T-helper 2 cell treated with Interferon-gamma antibody and Interleukin-4, amounts not matched to agents 5 μg/mL and 100 μg/mL, for 36 hours (primary cell): ENCODE measurements around the gene STAU1.
"Not testable (repeated sequence)": the region's sequence is repeated elsewhere in the genome, so short reads cannot be mapped to it uniquely, and the experiment has no call there.

Source experiments
- DNase-seq: peaks from one replicate; pipeline ENCODE4 v3.0.0; 2021; ENCODE audit warnings: low spot score
- H3K27ac Mint-ChIP-seq: one replicate; pipeline ENCODE4 v1.8.0; 2021; ENCODE audit warnings: mild to moderate bottlenecking, mixed read lengths
- H3K27me3 Mint-ChIP-seq: one replicate; pipeline ENCODE4 v1.8.0; 2021; ENCODE audit warnings: low read depth, mixed read lengths
- H3K36me3 Mint-ChIP-seq: one replicate; pipeline ENCODE4 v1.8.0; 2021; ENCODE audit warnings: low read depth, mixed read lengths
- H3K4me1 Mint-ChIP-seq: one replicate; pipeline ENCODE4 v1.8.0; 2021; ENCODE audit warnings: low read depth, mixed read lengths
- H3K4me3 Mint-ChIP-seq: one replicate; pipeline ENCODE4 v1.8.0; 2022; ENCODE audit warnings: mild to moderate bottlenecking, moderate library complexity, mixed read lengths
- H3K9me3 Mint-ChIP-seq: one replicate; pipeline ENCODE4 v1.8.0; 2021; ENCODE audit warnings: mixed read lengths

The STAU1 gene

DNA sequence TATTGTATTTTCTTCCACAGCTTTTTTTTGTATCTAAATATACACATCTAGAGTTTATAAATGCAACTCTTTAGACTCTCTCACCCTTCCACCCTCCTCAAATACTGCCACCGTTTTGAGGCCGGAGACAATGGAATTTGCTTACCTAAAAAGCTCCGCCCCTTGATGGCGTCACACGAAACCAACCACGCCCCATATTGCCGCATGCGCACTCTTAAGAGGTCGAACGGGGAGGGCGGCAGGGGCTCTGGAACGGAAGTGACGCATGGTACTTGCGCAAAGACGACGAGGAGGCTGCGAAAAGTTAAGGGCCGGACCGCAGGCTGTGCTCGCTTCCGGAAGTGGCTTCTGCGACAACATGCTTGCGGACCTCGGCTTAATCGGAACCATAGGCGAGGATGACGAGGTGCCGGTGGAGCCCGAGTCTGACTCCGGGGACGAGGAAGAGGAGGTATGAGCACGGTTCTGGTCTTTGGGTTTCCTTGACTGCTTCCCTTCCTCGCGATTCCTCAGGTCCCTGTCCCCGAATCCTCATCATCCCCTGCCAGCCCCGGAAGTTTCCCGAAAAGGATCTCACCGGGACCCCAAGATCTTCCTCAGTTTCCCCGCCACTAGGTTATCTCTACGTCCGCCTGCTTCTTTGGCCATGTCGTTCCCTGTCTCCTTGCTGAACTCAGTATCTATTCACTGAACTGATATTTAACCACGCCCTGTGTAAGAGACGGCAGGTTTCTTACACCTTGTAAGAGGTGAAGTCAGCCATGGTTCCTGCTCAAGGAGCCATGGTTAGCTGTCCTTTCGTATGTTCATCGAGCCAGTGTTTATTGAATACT, 31.2 kb upstream of the STAU1 start, which contains the start of gene DDX27:
Gene DDX27 (plus strand): TSS at position 326 of the 833 bp plus-strand sequence. CDS start 33 bp downstream, at position 359.
- peak; percentile 96 for DNase-seq
- Mint-ChIP-seq H3K9me3 (no peaks in the 10 kb centered on the region), H3K4me3 (peak within 1 kb of the TSS; percentile 93), H3K4me1 (peaks cover 15% of the 10 kb centered on the region), H3K27me3 (peaks cover 2% of the 10 kb centered on the region), H3K27ac (peak within 1 kb of the TSS; percentile 99), H3K36me3 (peaks cover 25% of the 10 kb centered on the region)

- peak overlapping the region; percentile 99 for H3K27ac Mint-ChIP-seq
- not testable (repeated sequence) for H3K9me3 Mint-ChIP-seq, H3K27me3 Mint-ChIP-seq
- H3K4me3 Mint-ChIP-seq = peak overlapping the region; percentile 93
- DNase-seq = peak; percentile 10
- H3K36me3 Mint-ChIP-seq = peaks cover 22% of the 10 kb centered on the region
- peaks cover 15% of the 10 kb centered on the region for H3K4me1 Mint-ChIP-seq
Observed at GRCh38 chr20:49218739-49219090, 30.6 kb upstream of the STAU1 start.

- no peaks in the 10 kb centered on the region for H3K9me3 Mint-ChIP-seq
- peaks cover 13% of the 10 kb centered on the region for H3K36me3 Mint-ChIP-seq
- peaks cover 2% of the 10 kb centered on the region for H3K27me3 Mint-ChIP-seq
- H3K27ac Mint-ChIP-seq = peak overlapping the region; percentile 58
- H3K4me3 Mint-ChIP-seq = peak overlapping the region; percentile 67
- peak; percentile 84 for DNase-seq
- H3K4me1 Mint-ChIP-seq = peaks cover 15% of the 10 kb centered on the region
Observed at GRCh38 chr20:49216991-49217578, 29.0 kb upstream of the STAU1 start.

- Mint-ChIP-seq H3K4me1 (peaks cover 9% of the 10 kb centered on the region), H3K4me3 (no peak overlapping the region), H3K27me3 (peaks cover 2% of the 10 kb centered on the region), H3K36me3 (no peaks in the 10 kb centered on the region), H3K27ac (no peak overlapping the region), H3K9me3 (peaks cover 7% of the 10 kb centered on the region)
- no peak for DNase-seq
Observed at GRCh38 chr20:49215232-49215631, 27.1 kb upstream of the STAU1 start.

DNA sequence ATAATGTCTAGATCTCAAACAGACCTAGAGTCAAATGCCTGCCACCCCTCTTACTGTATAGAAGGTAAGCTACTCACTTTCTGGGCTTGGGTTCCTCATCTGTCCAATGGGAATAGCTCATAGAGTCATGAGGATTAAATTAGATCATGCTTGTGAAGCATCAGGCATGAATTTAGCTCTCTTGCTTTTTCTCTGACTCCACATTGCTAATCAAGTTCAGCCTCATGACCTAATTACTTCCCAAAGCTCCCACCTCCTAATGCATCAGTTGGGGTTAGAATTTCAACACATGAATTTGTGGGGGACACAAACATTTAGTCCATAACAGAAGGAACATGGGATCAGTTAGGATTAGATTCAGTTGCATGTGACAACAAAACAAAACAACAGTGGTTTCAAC, 26.4 kb upstream of the STAU1 start:
- DNase-seq = no peak
- H3K9me3 Mint-ChIP-seq = peaks cover 11% of the 10 kb centered on the region
- peaks cover 5% of the 10 kb centered on the region for H3K4me1 Mint-ChIP-seq
- no peaks in the 10 kb centered on the region for H3K36me3 Mint-ChIP-seq
- no peak overlapping the region for H3K4me3 Mint-ChIP-seq
- no peak overlapping the region for H3K27ac Mint-ChIP-seq
- H3K27me3 Mint-ChIP-seq = peaks cover 2% of the 10 kb centered on the region

DNA sequence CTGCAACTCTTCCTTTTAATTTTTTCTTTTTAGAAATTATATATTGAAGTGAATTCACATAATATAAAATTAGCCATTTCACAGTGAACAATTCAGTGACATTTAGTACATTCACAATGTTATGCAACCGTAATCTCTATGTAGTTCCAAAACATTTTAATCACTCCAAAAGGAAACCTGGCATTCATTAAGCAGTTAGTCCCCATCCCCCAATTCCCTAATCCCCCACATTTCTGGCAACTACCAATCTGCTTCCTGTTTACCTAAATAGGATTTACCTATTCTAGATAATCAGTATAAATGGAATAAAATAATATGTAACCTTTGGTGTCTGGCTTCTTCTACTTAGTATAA, 22.6 kb upstream of the STAU1 start:
- H3K27ac Mint-ChIP-seq = no peak overlapping the region
- H3K27me3 Mint-ChIP-seq = no peaks in the 10 kb centered on the region
- H3K36me3 Mint-ChIP-seq = no peaks in the 10 kb centered on the region
- H3K4me1 Mint-ChIP-seq = no peaks in the 10 kb centered on the region
- H3K9me3 Mint-ChIP-seq = peaks cover 11% of the 10 kb centered on the region
- no peak for DNase-seq
- no peak overlapping the region for H3K4me3 Mint-ChIP-seq

GRCh38 chr20:49210101-49210756, 22.1 kb upstream of the STAU1 start:
- DNase-seq = no peak

DNA sequence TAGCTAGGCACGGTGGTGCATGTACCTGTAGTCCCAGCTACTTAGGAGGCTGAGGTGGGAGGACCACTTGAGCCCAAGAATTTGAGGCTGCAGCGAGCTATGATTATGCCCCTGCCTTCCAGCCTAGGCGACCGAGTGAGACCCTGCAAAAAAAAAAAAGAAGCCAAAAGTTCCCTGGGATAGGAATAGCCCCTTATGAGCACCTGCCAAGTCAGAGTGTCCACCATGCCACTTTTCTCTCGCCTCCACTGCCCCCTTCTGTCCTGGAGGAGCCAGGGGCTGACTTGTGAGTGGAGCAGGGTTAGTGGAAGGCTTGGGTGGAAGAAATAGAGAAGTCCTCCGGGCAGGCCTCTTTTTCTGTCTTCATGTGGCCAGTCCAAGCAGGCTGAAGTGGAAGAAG, 18.9 kb upstream of the STAU1 start:
- Mint-ChIP-seq H3K4me3 (no peak overlapping the region), H3K4me1 (no peaks in the 10 kb centered on the region), H3K27ac (no peak overlapping the region), H3K27me3 (no peaks in the 10 kb centered on the region), H3K36me3 (no peaks in the 10 kb centered on the region), H3K9me3 (peaks cover 11% of the 10 kb centered on the region)
- DNase-seq = no peak

More at GRCh38 chr20:49210101-49210756, 22.1 kb upstream of the STAU1 start:
- H3K27ac Mint-ChIP-seq = no peak overlapping the region
- H3K9me3 Mint-ChIP-seq = peaks cover 11% of the 10 kb centered on the region
- H3K36me3 Mint-ChIP-seq = no peaks in the 10 kb centered on the region
- H3K4me1 Mint-ChIP-seq = no peaks in the 10 kb centered on the region
- no peaks in the 10 kb centered on the region for H3K27me3 Mint-ChIP-seq
- no peak overlapping the region for H3K4me3 Mint-ChIP-seq

DNA sequence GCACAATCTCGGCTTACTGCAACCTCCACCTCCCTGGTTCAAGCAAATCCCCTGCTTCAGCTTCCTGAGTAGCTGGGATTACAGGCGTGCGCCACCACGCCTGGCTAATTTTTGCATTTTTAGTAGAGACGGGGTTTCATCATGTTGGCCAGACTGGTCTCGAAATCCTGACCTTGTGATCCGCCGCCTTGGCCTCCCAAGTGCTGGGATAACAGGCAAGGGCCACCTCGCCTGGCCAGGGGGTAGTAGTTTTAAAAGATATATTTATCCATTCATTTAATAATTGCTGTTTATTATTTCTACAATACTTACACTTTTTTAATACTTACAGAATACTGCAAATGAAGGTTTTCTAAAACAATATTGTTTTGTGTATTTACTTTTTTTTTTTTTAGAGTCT, 15.6 kb upstream of the STAU1 start:
- H3K36me3 Mint-ChIP-seq = no peaks in the 10 kb centered on the region
- no peak for DNase-seq
- H3K9me3 Mint-ChIP-seq = no peaks in the 10 kb centered on the region
- no peaks in the 10 kb centered on the region for H3K4me1 Mint-ChIP-seq
- H3K27ac Mint-ChIP-seq = no peak overlapping the region
- no peak overlapping the region for H3K4me3 Mint-ChIP-seq
- no peaks in the 10 kb centered on the region for H3K27me3 Mint-ChIP-seq

- DNase-seq = no peak
- Mint-ChIP-seq H3K27me3 (no peaks in the 10 kb centered on the region), H3K36me3 (no peaks in the 10 kb centered on the region), H3K9me3 (no peaks in the 10 kb centered on the region), H3K4me1 (no peaks in the 10 kb centered on the region), H3K4me3 (no peak overlapping the region), H3K27ac (no peak overlapping the region)
Observed at GRCh38 chr20:49203011-49203410, 14.9 kb upstream of the STAU1 start.

- Mint-ChIP-seq H3K36me3 (no peaks in the 10 kb centered on the region), H3K4me3 (no peak overlapping the region), H3K9me3 (no peaks in the 10 kb centered on the region), H3K27ac (no peak overlapping the region), H3K27me3 (no peaks in the 10 kb centered on the region), H3K4me1 (no peaks in the 10 kb centered on the region)
- no peak for DNase-seq
Observed at GRCh38 chr20:49199729-49200293, 11.7 kb upstream of the STAU1 start.

DNA sequence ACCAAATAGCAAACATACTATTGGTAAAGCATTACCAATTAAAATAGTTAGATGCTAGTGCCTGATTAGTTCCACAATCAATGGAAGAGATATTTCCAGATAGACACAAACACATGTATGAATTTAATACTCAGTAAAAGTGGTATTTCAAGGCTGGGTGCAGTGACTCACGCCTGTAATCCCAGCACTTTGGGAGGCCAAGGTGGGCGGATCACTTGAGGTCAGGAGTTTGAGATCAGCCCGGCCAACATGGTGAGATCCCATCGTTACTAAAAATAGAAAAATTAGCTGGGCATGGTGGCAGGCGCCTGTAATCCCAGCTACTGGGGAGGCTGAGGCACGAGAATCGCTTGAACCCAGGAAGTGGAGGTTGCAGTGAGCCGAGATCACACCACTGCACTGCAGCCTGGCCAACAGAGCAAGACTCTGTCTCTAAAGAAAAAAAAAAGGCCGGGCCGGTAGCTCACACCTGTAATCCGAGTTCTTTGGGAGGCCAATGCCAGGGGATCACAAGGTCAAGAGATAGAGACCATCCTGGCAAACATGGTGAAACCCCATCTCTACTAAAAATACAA, 4.9 kb upstream of the STAU1 start:
- not testable (repeated sequence) for DNase-seq

DNA sequence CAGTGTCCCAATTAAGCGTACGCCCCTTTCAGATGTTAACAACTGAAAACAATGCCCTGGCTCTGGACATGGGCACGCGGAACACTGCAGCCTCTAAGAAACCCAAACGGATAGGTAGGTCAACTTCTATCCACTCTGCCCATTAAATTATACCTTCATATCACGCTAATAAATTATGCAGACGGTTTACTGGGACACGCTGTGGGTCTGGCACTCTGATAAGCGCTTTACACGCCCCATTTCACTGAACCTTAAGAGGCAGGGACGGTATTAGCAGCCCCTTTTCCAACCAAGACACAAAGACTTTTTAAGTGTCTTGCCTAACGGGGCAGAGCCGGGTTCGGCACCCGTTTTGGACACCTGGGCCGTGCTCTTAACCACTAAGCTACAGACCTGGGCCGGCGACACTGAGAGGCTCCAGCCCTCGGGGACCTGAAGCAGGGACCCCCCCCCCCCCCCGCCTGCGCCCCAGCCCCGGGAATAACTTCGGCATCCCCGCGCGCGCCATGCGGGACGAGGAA, 744 bp downstream of the STAU1 start:
- peak; percentile 11 for DNase-seq
- Mint-ChIP-seq H3K4me1 (peaks cover 36% of the 10 kb centered on the region), H3K9me3 (no peaks in the 10 kb centered on the region), H3K27ac (peak overlapping the region; percentile 75), H3K36me3 (peaks cover 14% of the 10 kb centered on the region), H3K27me3 (peaks cover 2% of the 10 kb centered on the region), H3K4me3 (peak overlapping the region; percentile 87)

More for the DNA sequence above, 4.9 kb upstream of the STAU1 start:
- not testable (repeated sequence) for H3K4me3 Mint-ChIP-seq, H3K27ac Mint-ChIP-seq, H3K27me3 Mint-ChIP-seq, H3K36me3 Mint-ChIP-seq, H3K4me1 Mint-ChIP-seq, H3K9me3 Mint-ChIP-seq
